AG10803 (cell line): Measurements from ENCODE around the gene GSTA3.

Experiments used
- DNase-seq: peaks from one replicate; pipeline ENCODE4 v3.0.0; 2010; ENCODE audit warnings: low read depth
- H3K4me3 ChIP-seq: 2 replicates; pipeline ENCODE4 v1.5.1; 2011; ENCODE audit warnings: mild to moderate bottlenecking, low read length, control low read depth
- TF ChIP-seq, protein P1 (sequence below): conservative IDR thresholded peaks from 2 replicates; pipeline ENCODE4 v1.5.1; 2011; ENCODE audit warnings: mild to moderate bottlenecking, low read length, control low read depth, inconsistent platforms

The GSTA3 gene

DNA sequence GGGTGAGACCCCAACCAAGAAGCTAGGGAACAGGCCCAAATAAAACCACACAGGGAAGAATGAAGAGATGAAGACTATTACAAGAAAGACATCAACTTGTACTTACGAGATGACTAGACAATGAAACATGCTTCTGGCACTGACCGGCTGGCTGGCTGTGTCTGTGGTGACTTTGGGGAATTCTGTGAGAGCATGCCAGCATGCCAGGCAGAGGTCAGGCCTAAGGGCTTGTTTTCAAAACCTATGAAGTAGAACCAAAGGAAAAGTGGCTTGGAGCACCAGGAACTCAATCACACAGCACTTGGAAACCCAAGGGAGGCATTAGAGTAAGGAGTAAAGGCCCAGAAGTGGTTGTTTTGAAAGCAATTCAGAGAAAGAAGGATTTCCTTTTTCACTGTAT is 28.4 kb upstream of the GSTA3 start:
- H3K4me3 ChIP-seq = no peak overlapping the region
- peak; percentile 66 for DNase-seq
- TF ChIP-seq, protein P1, sequence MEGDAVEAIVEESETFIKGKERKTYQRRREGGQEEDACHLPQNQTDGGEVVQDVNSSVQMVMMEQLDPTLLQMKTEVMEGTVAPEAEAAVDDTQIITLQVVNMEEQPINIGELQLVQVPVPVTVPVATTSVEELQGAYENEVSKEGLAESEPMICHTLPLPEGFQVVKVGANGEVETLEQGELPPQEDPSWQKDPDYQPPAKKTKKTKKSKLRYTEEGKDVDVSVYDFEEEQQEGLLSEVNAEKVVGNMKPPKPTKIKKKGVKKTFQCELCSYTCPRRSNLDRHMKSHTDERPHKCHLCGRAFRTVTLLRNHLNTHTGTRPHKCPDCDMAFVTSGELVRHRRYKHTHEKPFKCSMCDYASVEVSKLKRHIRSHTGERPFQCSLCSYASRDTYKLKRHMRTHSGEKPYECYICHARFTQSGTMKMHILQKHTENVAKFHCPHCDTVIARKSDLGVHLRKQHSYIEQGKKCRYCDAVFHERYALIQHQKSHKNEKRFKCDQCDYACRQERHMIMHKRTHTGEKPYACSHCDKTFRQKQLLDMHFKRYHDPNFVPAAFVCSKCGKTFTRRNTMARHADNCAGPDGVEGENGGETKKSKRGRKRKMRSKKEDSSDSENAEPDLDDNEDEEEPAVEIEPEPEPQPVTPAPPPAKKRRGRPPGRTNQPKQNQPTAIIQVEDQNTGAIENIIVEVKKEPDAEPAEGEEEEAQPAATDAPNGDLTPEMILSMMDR = no peak

DNA sequence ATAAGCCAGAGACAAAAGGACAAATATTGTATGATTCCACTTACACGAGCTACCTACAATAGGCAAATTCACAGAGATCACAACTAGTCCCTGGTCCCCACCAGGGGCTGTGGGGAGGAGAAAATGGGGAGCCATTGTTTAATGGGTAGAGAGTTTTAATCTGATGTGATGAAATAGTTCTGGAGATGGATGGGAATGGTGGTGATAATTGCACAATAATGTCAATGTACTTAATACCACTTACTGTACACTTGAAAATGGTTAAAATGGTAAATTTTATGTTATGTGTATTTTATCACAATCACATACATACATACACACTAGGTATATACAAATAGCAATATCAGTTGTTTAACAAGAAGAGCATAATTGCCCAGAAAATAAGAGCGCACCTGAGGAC is 24.3 kb upstream of the GSTA3 start:
- TF ChIP-seq, protein P1 = no peak
- H3K4me3 ChIP-seq = no peak overlapping the region
- DNase-seq = no peak

DNA sequence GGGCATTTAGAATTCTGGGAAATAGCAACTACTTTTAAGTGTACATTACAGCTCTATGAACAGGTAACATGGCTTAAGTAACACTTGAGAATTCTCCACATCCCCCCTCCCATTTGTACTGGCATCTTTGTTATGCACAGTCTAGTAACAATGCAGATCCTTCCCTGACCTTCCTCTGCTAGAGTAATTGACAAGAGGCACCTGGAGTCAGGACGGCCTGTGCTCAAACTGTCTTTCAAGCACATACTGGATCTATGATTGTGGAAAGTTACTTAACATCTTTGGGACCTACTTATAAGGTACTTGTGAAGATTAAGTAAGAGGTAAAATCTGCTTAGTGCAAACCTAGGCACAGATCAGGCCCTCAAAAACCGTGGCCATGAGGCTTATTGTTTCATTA is 21.9 kb upstream of the GSTA3 start:
- no peak for DNase-seq
- TF ChIP-seq, protein P1 = no peak
- H3K4me3 ChIP-seq = no peak overlapping the region

DNA sequence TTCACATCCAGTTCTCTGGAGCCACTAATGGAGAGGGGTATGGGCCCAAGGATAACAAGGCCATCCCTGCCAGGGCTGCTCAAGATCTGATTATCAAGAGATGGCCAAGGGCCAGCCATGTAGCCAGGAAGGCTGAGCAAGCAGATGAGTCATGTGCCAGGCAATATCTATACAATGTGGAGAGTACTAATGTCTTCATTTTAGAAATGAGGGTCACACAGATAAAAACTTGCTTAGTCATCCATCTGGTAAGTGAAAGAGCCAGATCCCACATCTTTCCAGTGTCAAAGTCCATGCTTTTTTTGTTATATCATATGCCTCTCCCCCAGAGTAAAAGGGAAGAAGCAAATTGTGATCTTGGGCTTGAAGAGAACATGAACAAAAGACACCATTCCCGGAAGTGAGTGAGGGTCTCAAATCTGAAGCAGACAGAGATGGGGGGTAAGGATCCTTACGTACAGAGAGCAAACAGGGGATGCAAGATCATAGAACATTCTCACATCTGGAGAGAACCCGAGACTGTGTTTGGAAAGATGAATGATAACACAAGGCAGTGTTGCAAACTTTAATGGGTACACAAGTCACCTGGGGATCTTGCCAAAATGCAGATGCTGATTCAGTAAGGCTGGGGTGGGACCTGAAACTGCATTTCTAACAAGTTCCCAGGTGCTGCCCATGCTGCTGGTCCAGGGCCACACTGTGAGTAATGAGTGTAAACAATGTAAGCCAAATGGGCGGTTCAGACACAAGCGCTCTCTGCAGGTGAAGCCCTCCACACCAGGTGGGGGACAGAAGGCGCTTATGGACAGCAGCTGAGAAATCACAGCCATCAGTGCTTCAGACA is 20.0 kb upstream of the GSTA3 start:
- DNase-seq = peak; percentile 85
- TF ChIP-seq, protein P1 = no peak
- H3K4me3 ChIP-seq = no peak overlapping the region

DNA sequence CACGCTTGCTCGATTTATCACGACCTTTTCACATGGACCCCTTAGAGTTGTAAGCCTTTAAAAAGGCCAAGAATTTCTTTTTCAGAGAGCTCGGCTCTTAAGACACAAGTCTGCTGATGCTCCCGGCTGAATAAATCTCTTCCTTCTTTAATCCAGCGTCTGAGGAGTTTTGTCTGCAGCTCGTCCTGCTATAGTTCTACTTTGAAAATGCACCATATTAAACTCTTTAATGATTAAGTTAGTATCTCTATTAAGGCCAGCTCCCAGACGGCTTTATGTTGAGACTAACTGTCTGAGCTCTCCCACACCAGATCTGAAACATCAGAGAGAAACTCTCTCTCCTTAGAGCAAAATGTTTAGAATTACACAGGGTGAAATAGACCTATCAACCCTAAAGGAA is 18.0 kb upstream of the GSTA3 start:
- no peak for DNase-seq
- no peak overlapping the region for H3K4me3 ChIP-seq
- TF ChIP-seq, protein P1 = no peak

DNA sequence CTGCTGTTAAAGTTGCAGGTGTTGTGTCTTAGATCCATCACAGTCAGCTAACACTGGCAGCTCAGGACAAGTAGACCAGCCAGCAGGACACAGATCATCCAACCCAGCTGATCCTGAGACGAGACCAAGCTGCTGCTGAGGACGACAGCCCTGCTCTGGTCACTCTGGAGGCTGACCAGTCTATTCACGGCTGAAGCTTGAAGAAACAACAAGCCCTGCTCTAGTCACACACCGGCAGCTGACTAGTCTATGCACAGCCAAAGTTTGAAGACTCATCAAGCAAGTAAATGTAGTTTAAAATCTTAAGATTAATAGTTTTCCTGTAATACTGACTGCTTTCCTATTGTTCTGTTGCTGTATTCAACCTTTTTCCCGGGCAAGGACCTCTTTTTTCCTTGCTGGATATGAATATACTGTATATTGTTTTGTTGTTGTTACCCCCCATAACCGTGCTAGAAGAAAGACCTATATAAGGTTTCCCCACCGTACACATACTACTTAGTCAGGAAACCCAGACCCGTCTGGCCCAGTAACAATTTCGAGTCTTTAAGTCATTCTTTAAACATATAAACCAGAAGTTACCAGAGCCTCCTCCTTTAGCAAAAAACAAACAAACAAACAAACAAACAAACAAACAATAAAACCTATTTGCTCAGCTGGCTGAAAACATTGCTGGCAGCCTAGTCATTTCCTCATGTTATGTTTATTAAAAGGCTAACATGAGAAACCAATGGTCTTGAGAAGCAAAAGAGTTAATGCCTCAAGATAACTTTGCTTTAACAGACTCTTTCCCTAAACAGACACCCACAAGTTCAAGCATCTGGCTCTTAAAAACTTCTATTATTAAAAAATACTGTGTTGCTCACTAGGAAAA is 16.7 kb upstream of the GSTA3 start:
- TF ChIP-seq, protein P1 = no peak
- H3K4me3 ChIP-seq = no peak overlapping the region
- no peak for DNase-seq
